C4-2B (cell line): ENCODE data around the gene PTPA.

Experiments
- CTCF ChIP-seq: fragments of 450-650 bp; conservative IDR thresholded peaks from 2 replicates; pipeline ENCODE4 v1.5.1; 2017; ENCODE audit warnings: mild to moderate bottlenecking
- ZFX ChIP-seq: fragments of 450-650 bp; IDR thresholded peaks from 2 replicates; pipeline ENCODE4 v1.6.1; 2017

- TF ChIP-seq CTCF (no peak), ZFX (no peak)
Measured at GRCh38 chr9:129125478-129125877, 14.3 kb downstream of the PTPA start.
